HG03558 (cell line): ENCODE results near the gene SEMA5A.

ENCODE experiments used
- ATAC-seq: cut with Tn5 transposase; IDR thresholded peaks from one replicate; pipeline ENCODE4 v1.9.1; 2021; ENCODE audit warnings: moderate number of reproducible peaks; ENCODE audit not compliant: unreplicated experiment; ENCODE audit errors: extremely low read depth

SEMA5A gene

GRCh38 chr5:9547122-9547947, 1.5 kb upstream of the SEMA5A start:
- no peak for ATAC-seq

DNA sequence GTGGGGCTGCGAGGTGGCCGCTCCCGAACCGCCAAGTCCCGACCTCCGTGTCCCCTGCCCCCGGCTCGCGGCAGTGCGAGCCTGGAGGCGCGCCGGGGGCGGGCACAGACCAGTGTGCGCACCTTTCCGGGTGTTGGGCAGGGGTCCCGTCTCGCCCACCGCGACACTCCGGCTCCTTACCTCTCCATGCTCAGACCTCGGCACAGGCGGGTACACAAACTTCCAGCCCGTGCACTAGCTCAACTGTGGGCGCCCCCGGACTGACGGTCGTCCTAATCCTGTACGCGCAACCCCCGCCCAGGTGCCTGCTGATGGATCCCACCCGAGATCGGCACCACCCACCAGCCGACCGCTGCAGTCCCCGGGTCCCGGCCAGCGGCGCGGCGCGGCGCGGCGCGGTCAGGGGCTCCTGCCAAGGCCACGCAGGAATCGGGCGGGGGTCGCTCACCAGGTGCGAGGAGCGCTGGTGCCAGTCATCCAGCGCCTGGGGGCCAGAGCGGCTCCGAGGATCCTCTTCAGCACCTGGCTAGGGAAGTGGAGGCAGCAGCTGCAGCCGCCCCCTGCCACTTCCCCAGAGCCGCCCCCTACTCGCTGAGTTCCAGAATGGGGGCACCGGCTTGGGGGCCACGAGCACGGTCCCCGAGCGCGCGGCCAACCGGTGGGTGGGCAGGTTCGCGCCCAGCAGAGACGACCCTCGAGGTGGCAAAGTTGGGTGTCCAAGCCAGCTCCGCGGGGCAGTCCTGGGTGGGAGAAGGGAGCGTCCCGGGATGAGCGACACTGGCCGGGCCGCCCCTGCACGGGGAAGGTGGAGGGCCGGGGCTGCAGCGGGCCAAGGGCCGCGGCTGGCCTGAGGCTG, 511 bp downstream of the SEMA5A start:
- ATAC-seq, result no peak

- no peak for ATAC-seq
Observed at GRCh38 chr5:9544502-9545135, 1.3 kb downstream of the SEMA5A start.

GRCh38 chr5:9544056-9544455, 1.8 kb downstream of the SEMA5A start:
- ATAC-seq, result no peak

DNA sequence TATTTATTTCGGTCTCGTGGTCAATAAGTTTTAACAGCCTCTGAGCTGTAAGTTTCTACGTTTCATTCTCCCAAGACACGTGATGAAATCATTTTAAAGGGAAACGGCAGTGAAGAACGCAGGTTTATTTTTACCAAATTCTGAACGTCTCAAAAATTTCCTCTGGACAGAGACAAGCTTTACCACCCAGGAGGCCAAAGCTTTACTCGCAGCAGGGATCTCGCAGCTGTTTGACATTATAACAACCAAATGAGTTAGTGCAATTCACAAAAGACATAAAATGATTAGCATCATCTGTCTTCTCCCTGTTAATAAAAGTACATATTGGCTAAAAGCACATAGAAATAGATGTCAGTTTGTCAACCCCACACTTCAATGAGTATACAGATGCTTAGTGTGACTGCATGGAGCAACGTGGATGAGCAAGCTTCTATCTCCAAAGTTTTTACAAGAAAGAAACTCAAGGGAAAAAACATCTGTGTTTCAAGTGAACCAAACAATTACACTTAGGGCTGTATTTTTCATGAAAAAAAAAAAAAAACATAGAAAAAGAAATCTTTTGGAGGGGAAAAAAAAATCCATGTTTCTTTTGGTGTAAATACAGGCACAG, 2.5 kb downstream of the SEMA5A start:
- ATAC-seq, result no peak

GRCh38 chr5:9540791-9541190, 5.1 kb downstream of the SEMA5A start:
- no peak for ATAC-seq

- no peak for ATAC-seq
Observed at GRCh38 chr5:9538504-9538903, 7.4 kb downstream of the SEMA5A start.

DNA sequence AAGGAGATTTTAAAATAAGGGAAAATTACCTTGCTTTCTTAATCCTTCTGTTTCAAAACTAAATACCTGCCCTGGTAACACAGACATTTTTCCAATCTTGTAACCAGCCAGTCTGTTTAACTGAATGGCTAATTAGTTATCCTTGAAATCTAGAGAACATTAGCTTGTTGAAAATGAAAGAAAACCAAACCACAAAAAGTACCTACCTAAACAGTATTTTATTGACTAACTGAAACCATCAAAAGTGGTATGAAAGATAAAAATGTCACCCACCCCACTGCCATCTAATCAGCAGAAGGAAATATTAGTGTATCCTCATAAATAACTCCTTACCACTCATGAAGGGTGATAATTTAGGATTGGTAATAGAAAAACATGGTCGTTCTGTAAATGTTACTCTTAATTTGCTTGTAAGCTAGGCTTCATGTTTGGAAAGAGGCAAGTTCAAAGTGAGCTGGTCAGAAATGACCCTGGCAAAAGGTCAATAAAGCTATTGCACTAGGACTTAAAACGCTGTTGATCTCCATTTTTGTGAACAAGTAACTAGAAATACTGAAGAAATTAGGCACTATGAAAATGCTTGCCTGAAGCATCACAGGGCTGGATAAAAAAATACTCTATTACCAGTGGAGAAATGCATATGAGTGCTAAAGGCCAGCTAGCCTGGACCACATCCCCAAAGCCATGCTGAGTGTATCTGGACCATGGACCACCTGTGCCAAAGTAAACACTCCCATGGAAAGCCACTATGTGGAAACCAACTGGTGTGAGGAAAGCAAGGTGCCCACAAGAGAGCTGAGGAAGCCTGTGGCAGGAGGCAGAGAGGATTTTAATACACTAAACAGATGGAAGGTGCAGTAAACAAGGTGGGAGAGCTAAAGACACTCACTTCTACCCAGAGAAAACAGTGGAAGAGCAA, 8.4 kb downstream of the SEMA5A start:
- no peak for ATAC-seq

DNA sequence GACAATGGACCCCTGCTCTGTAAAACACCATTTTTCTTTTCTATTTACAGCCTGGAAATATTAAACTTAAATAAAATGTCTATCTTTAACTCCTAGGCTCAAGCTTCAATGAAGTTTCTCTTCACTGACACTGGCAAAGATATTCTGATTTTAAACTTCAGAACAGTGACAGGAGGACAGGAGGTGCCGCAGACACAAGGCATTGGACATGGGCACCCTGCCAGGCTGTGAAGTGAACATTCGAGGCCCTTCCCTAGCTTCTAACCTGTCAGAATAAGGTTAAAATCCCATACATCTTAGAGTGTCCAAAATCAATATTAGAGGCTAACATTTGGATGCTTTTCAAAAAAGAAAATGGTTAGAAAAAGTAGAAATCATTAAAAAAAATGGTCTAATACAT, 9.2 kb downstream of the SEMA5A start:
- no peak for ATAC-seq

- ATAC-seq, result no peak
Observed at GRCh38 chr5:9534881-9535517, 10.9 kb downstream of the SEMA5A start.

GRCh38 chr5:9533562-9534364, 12.1 kb downstream of the SEMA5A start:
- ATAC-seq, result no peak

- ATAC-seq, result no peak
Observed at GRCh38 chr5:9533096-9533495, 12.8 kb downstream of the SEMA5A start.

GRCh38 chr5:9529513-9529912, 16.4 kb downstream of the SEMA5A start:
- no peak for ATAC-seq

GRCh38 chr5:9529041-9529480, 16.8 kb downstream of the SEMA5A start:
- no peak for ATAC-seq

GRCh38 chr5:9524941-9525340, 20.9 kb downstream of the SEMA5A start:
- no peak for ATAC-seq

DNA sequence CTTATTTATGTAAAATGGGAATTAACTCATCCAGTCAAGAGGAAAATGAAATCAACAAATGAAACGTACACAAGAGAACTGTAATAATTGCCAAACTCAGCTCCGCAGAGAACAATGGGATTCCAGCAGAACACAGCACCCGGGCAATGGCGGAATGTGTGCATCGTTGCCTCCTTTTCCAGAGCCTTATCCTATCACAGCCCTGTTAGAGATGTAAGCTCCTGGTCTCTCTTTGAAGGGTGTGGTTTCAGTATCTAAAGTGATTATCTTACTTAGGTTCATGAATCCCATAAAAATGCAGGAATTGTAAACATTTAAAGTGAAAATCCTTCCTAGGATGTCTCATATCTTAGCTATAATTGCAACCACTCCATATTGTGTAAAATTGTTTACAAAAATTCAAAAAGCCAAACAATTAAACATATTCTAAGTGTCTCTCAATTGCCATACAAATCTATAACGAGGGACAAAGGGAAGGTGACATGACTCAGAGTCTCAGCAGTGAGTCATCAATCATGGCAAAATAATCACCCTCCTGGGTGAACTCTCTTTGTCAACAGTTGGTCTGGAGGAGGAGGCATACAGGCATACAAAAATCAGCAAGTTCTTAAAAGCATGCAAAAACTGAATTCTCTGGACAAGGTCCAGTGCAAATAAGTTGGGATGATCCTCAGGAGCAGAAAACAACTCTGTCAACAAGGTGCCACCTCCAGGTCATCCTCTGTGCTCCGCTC, 22.6 kb downstream of the SEMA5A start:
- no peak for ATAC-seq

- no peak for ATAC-seq
Observed at GRCh38 chr5:9519537-9519936, 26.3 kb downstream of the SEMA5A start.

DNA sequence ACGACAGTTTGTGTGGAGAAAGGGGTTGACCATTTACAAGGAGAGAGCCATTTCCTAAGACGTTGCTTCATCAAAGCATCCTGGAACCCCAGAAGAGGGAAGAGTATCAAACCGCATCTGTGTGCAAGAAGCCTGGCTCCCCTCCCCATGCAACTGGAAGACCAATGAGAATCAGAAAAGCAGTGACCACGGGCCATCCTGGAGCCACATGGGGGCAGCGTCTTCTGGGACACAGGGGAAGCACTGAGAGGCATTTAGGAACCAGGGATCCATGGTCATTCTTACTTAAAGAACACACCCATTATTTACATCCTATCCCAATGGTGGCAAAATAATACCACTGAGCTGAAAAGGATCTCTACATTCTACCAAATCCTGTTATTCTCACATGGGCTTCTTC, 29.3 kb downstream of the SEMA5A start:
- no peak for ATAC-seq
